ENCODE results near the gene VSIG10. TPM values are rescaled to one million over a fixed set of nuclear protein-coding genes. Genes with fewer than 3 reads are reported as not detected.

VSIG10 gene
- total RNA-seq, 1 experiment from 2014 or later, result 56.2 TPM

DNA sequence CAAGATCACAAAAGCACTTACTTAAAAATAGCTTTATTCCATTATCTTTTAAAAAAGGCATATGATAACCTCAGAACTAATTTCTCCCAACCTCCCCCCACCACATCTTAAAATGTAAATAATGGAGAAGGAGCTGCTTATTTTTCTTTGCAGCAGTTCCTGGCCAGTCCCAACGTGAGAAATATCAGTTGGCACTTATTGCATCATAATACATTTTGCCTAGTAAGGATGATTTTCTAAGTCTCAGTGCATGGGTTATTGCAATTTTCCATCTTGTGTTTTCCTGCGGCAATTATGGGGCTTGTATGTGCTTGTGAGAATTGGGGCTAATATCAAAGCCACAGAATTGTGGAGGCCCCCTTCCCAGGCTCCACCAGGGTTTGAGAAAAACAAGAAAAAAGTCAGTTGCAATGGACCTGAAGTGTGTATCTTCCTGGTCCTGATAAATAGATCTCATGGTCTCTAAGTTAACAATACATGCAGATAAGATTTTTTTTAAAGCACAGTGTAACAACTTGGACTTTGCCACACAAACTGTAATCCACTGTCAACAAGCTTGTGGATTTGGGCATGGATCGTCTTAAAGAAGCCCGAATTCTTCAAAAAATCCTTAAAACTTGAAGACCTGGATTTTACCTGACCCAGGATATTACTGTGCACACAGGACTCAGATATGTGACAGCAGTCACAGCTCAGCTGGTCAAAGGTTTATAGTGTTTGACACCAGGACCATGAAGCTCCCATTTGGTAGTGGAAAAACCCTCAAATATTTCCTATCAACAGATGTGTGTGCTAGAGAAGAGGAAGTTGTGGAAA is 40.0 kb downstream of the VSIG10 start:
- peak overlapping the region; percentile 97 for H3K27ac ChIP-seq (ENCODE audit: low read length)

DNA sequence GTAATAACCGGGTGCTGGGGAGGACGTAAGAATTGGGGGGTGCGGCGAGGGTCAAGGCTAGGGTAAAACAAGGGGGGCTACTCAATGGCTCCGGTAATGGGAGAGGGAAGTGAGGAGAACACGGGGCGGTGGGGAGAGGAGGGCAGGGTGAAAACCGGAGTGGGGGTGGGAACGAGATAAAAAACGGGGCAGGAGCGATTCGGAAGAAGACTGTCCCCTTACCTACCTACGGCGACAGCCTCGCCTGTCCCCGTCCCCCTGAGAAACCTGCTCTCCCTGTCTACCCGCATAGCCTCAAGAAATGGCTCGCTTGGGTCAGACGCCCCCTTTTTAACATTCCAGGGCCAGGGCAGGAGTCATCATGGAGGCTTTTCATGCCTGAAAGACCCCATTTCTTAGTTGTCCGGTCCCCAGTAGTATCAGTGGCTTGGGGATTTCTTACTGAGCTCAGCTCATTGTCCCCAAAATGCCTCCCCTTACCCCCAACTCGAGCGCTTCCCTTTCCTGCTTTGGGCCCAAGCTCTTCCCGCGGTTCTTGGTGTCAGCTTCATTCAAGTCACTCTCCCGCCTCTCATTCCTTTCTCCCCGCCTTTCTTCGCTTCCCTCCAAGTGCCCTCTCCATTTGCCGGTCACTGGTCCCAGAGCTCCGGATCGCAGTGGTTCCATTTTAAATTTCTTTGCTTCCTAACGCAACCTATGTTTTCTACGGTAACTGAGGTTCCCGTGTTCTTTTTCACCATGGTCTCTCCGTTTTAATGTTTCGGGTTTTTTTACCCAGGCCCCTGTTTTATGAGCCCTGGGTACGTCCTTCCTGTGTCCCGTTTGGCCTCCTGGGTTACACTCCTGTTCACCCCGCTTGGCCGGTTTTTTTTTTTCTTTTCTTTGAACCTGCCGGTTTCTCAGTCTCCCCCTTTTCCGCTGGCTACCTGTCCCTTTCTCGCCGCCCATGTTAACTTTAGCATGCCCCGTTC is 41.7 kb downstream of the VSIG10 start:
- TSS peak; percentile 95 for BruUV-seq (replicated peaks)

More for the DNA sequence above, 40.0 kb downstream of the VSIG10 start:
- DNase-seq (ENCODE audit: low read depth, low spot score) (no peak), ATAC-seq (no peak)
- peaks cover 35% of the 10 kb centered on the region for H3K4me1 ChIP-seq (ENCODE audit: control insufficient read depth, insufficient read depth, low read length)
- intact Hi-C loops (cut with micrococcal nuclease; ENCODE audit: unreplicated experiment), result no loop called here
- CTCF ChIA-PET, result interaction anchor here (0.6 to 1.3 kb wide), 3 partner anchors 9 to 1119 kb away, joined by 3 to 4 read pairs (median 4); no protein-coding TSS in a partner anchor
- TF ChIP-seq POLR2AphosphoS5 (IDR thresholded peaks at IDR 0.05; ENCODE audit: low read depth, low read length) (no peak; the same call in 1 of the 2 replicates), SIN3A (IDR thresholded peaks at IDR 0.05; ENCODE audit: borderline replicate concordance, insufficient read depth, low read depth, low read length) (no peak), TCF7L2 (IDR thresholded peaks at IDR 0.05; ENCODE audit: low read depth, low read length) (no peak)
- TF ChIP-seq, protein P1, sequence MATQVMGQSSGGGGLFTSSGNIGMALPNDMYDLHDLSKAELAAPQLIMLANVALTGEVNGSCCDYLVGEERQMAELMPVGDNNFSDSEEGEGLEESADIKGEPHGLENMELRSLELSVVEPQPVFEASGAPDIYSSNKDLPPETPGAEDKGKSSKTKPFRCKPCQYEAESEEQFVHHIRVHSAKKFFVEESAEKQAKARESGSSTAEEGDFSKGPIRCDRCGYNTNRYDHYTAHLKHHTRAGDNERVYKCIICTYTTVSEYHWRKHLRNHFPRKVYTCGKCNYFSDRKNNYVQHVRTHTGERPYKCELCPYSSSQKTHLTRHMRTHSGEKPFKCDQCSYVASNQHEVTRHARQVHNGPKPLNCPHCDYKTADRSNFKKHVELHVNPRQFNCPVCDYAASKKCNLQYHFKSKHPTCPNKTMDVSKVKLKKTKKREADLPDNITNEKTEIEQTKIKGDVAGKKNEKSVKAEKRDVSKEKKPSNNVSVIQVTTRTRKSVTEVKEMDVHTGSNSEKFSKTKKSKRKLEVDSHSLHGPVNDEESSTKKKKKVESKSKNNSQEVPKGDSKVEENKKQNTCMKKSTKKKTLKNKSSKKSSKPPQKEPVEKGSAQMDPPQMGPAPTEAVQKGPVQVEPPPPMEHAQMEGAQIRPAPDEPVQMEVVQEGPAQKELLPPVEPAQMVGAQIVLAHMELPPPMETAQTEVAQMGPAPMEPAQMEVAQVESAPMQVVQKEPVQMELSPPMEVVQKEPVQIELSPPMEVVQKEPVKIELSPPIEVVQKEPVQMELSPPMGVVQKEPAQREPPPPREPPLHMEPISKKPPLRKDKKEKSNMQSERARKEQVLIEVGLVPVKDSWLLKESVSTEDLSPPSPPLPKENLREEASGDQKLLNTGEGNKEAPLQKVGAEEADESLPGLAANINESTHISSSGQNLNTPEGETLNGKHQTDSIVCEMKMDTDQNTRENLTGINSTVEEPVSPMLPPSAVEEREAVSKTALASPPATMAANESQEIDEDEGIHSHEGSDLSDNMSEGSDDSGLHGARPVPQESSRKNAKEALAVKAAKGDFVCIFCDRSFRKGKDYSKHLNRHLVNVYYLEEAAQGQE (IDR thresholded peaks at IDR 0.05; ENCODE audit: insufficient read depth in 1 of 2, low read depth in 2 of 2, low read length in 1 of 2), result no peak
- H3K36me3 ChIP-seq (ENCODE audit: control insufficient read depth, insufficient read depth, low read length), result no peaks in the 10 kb centered on the region; the same call in 1 of the 2 replicates
- BruUV-seq (replicated peaks), result no TSS peak
- H3K4me3 ChIP-seq (ENCODE audit: low read depth in 2 of 2, low read length in 2 of 2), result no peak overlapping the region
- in situ Hi-C loops (cut with HindIII; ENCODE audit: low pct_unique_long_range_greater_than_20kb, low sequenced_read_pairs), result no loop called here
- H3K27me3 ChIP-seq (ENCODE audit: control insufficient read depth, insufficient read depth, low read length), result no peaks in the 10 kb centered on the region
- H3K9me3 ChIP-seq (ENCODE audit: control insufficient read depth, insufficient read depth, low read depth, low read length), result no peaks in the 10 kb centered on the region
- POLR2A ChIA-PET, result interaction anchor here (0.6 to 0.7 kb wide), 3 partner anchors 19 to 67 kb away, joined by 3 to 4 read pairs (median 3); no protein-coding TSS in a partner anchor

More for the DNA sequence above, 41.7 kb downstream of the VSIG10 start:
- ChIA-PET CTCF (no interaction called here), POLR2A (interaction anchor here (0.8 kb wide), 1 partner anchor 59 kb away, joined by 3 read pairs; no protein-coding TSS in a partner anchor)
- Histone ChIP-seq H3K36me3 (ENCODE audit: control insufficient read depth, insufficient read depth, low read length) (no peaks in the 10 kb centered on the region; the same call in 1 of the 2 replicates), H3K4me1 (ENCODE audit: control insufficient read depth, insufficient read depth, low read length) (peaks cover 49% of the 10 kb centered on the region), H3K9me3 (ENCODE audit: control insufficient read depth, insufficient read depth, low read depth, low read length) (no peaks in the 10 kb centered on the region), H3K27me3 (ENCODE audit: control insufficient read depth, insufficient read depth, low read length) (no peaks in the 10 kb centered on the region), H3K27ac (ENCODE audit: low read length) (peak overlapping the region; percentile 97), H3K4me3 (ENCODE audit: low read depth in 2 of 2, low read length in 2 of 2) (peak overlapping the region; percentile 68 to 88)
- in situ Hi-C loops (cut with HindIII; ENCODE audit: low pct_unique_long_range_greater_than_20kb, low sequenced_read_pairs) (no loop called here), intact Hi-C loops (cut with micrococcal nuclease; ENCODE audit: unreplicated experiment) (no loop called here)
- DNase-seq (ENCODE audit: low read depth, low spot score) (no peak), ATAC-seq (peak; percentile 31)
- TF ChIP-seq, protein P1 (IDR thresholded peaks at IDR 0.05; ENCODE audit: insufficient read depth in 1 of 2, low read depth in 2 of 2, low read length in 1 of 2), result no peak
- TF ChIP-seq POLR2AphosphoS5 (IDR thresholded peaks at IDR 0.05; ENCODE audit: low read depth, low read length) (peak; percentile 89), SIN3A (IDR thresholded peaks at IDR 0.05; ENCODE audit: borderline replicate concordance, insufficient read depth, low read depth, low read length) (peak; percentile 27; the same call in 1 of the 2 replicates), TCF7L2 (IDR thresholded peaks at IDR 0.05; ENCODE audit: low read depth, low read length) (peak; percentile 82)
- TF ChIP-seq, protein P2, sequence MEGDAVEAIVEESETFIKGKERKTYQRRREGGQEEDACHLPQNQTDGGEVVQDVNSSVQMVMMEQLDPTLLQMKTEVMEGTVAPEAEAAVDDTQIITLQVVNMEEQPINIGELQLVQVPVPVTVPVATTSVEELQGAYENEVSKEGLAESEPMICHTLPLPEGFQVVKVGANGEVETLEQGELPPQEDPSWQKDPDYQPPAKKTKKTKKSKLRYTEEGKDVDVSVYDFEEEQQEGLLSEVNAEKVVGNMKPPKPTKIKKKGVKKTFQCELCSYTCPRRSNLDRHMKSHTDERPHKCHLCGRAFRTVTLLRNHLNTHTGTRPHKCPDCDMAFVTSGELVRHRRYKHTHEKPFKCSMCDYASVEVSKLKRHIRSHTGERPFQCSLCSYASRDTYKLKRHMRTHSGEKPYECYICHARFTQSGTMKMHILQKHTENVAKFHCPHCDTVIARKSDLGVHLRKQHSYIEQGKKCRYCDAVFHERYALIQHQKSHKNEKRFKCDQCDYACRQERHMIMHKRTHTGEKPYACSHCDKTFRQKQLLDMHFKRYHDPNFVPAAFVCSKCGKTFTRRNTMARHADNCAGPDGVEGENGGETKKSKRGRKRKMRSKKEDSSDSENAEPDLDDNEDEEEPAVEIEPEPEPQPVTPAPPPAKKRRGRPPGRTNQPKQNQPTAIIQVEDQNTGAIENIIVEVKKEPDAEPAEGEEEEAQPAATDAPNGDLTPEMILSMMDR (IDR thresholded peaks at IDR 0.05), result no peak

Measured in Panc1 (cell line).